Coronary artery (tissue), 2 donors: ENCODE measurements around the gene HSDL1.
A peak's percentile ranks its signal among the peaks of the same experiment; 100 is the strongest.

Source experiments
- DNase-seq: peaks from one replicate; pipeline ENCODE4 v3.0.0-alpha.2; 2017; ENCODE audit warnings: low spot score
- H3K27ac ChIP-seq, 2 donors: fragments of 200-600 bp; sonication (generic); one replicate each; pipeline ENCODE4 v1.5.1; 2016 to 2019
- H3K4me3 ChIP-seq: fragments of 200-600 bp; sonication (generic); 2 replicates; pipeline ENCODE4 v1.5.1; 2016; ENCODE audit warnings: mild to moderate bottlenecking, moderate library complexity
- CTCF ChIP-seq: fragments of 200-600 bp; sonication (generic); IDR thresholded peaks from one replicate; pipeline ENCODE4 v1.5.1; 2019; ENCODE audit warnings: antibody characterized with exemption

HSDL1 gene

GRCh38 chr16:84175350-84176081 is 30.5 kb upstream of the HSDL1 start:
- Histone ChIP-seq H3K27ac (peak overlapping the region; percentile 40 to 42), H3K4me3 (no peak overlapping the region)
- peak; percentile 73 for DNase-seq
- peak; percentile 49 for TF ChIP-seq CTCF

GRCh38 chr16:84174396-84174795 is 29.4 kb upstream of the HSDL1 start:
- DNase-seq, result no peak
- Histone ChIP-seq H3K27ac (no peak overlapping the region), H3K4me3 (no peak overlapping the region)
- TF ChIP-seq CTCF, result no peak

GRCh38 chr16:84169765-84170310 is 24.9 kb upstream of the HSDL1 start:
- no peak for DNase-seq
- Histone ChIP-seq H3K4me3 (no peak overlapping the region), H3K27ac (no peak overlapping the region)
- no peak for TF ChIP-seq CTCF

- H3K4me3 ChIP-seq, result no peak overlapping the region
- H3K27ac ChIP-seq, result no peak overlapping the region
- no peak for TF ChIP-seq CTCF
- DNase-seq, result no peak
These were observed 22.1 kb upstream of the HSDL1 start for GRCh38 chr16:84166796-84167695.

GRCh38 chr16:84165746-84166145 is 20.8 kb upstream of the HSDL1 start:
- Histone ChIP-seq H3K27ac (no peak overlapping the region), H3K4me3 (no peak overlapping the region)
- TF ChIP-seq CTCF, result no peak
- DNase-seq, result no peak

GRCh38 chr16:84161801-84162200 is 16.8 kb upstream of the HSDL1 start:
- no peak for DNase-seq
- no peak overlapping the region for H3K27ac ChIP-seq

More at GRCh38 chr16:84161801-84162200, 16.8 kb upstream of the HSDL1 start:
- no peak for TF ChIP-seq CTCF
- H3K4me3 ChIP-seq, result no peak overlapping the region
